Peyer's patch (tissue), 4 donors: ENCODE measurements around the gene EHBP1L1.

Experiments
- CTCF ChIP-seq, 6 experiments: fragments of 450-650 bp in 4 of 6; fragments of 200-600 bp in 2 of 6; sonication (generic) in 1 of 6; IDR thresholded peaks; one replicate each; pipeline ENCODE4 v1.5.1; 2017 to 2019; ENCODE audit warnings: antibody characterized with exemption in 6 of 6, mild to moderate bottlenecking in 3 of 6, moderate library complexity in 1 of 6
- POLR2A ChIP-seq, 2 donors: fragments of 450-650 bp; IDR thresholded peaks; one replicate each; pipeline ENCODE4 v1.5.1; 2017; ENCODE audit warnings: antibody characterized with exemption in 2 of 2, mild to moderate bottlenecking in 2 of 2, moderate library complexity in 2 of 2

GRCh38 chr11:65559951-65560537 lies 15.8 kb upstream of the EHBP1L1 start:
- no peak for TF ChIP-seq CTCF (IDR thresholded peaks at IDR 0.05)
- no peak for TF ChIP-seq POLR2A (IDR thresholded peaks at IDR 0.05)
